ENCODE results near the gene GNAQ. TPM values are rescaled to one million over a fixed set of nuclear protein-coding genes. Genes with fewer than 3 reads are reported as not detected.

The GNAQ gene
- total RNA-seq, 1 donor from 2014 or later = 46.9 TPM

DNA sequence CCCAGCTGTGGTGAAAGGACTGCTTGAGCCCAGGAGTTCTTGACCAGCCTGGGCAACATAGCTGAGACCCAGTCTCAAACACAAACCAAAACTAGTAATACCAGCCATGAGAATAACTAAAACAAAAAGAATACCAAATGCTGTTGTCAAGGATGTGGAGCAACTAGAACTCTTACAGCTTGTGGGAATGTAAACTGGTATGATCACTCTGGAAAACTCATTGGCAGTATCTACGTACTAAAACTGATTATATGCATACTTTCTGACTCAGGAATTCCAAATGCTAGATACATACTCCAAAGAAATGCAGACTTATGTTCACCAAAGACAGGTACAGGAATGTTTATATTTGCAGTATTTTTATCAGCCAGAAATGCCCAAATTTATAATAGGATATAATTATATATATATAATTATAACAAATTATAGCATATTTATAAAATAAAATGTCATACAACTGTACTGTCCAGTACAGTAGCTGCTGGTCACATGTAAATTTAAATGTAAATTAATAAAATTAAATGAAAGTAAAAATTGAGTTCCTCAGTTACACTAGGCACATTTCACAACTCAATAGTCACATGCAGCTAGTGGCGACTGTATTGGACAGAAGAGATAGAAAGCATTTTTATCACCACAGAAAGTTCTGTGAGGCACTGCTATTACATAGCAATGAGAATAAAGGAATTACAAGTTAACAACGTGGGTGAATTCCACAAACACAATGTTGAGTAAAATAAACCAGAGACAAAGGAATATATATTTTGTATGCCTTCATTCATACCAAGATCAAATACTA lies 118.5 kb downstream of the GNAQ start:
- peaks cover 5% of the 10 kb centered on the region for H3K4me1 Mint-ChIP-seq
- H3K27me3 Mint-ChIP-seq (ENCODE audit: low read depth) = no peaks in the 10 kb centered on the region

DNA sequence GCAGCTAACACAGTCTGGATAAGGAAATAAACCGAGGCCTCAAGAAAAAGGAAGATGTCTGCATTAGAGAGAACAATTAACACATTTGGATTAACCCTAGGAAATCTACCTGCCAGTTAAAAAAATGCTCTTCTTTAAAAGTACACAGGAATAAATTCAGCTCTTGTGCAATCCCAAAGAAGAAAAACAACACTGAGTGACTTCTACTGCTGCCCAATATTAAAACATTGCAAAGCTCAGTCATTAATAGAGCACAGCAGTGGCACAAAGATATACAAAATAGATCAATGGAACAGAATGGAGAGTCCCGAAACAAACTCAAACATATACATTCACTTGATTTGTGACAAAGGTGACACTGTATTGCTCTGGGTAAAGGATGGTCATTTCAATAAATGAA lies 119.7 kb downstream of the GNAQ start:
- Mint-ChIP-seq H3K36me3 (peaks cover 17% of the 10 kb centered on the region), H3K4me3 (no peak overlapping the region), H3K4me1 (peaks cover 5% of the 10 kb centered on the region), H3K27me3 (ENCODE audit: low read depth) (no peaks in the 10 kb centered on the region), H3K27ac (no peak overlapping the region), H3K9me3 (peaks cover 12% of the 10 kb centered on the region)
- TF ChIP-seq, protein P1, sequence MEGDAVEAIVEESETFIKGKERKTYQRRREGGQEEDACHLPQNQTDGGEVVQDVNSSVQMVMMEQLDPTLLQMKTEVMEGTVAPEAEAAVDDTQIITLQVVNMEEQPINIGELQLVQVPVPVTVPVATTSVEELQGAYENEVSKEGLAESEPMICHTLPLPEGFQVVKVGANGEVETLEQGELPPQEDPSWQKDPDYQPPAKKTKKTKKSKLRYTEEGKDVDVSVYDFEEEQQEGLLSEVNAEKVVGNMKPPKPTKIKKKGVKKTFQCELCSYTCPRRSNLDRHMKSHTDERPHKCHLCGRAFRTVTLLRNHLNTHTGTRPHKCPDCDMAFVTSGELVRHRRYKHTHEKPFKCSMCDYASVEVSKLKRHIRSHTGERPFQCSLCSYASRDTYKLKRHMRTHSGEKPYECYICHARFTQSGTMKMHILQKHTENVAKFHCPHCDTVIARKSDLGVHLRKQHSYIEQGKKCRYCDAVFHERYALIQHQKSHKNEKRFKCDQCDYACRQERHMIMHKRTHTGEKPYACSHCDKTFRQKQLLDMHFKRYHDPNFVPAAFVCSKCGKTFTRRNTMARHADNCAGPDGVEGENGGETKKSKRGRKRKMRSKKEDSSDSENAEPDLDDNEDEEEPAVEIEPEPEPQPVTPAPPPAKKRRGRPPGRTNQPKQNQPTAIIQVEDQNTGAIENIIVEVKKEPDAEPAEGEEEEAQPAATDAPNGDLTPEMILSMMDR (IDR thresholded peaks at IDR 0.05; ENCODE audit: unreplicated experiment) = no peak
- no peak for DNase-seq (ENCODE audit: low spot score in 2 of 2, unreplicated experiment in 2 of 2)

More for the DNA sequence above, 118.5 kb downstream of the GNAQ start:
- no peak for DNase-seq (ENCODE audit: low spot score in 2 of 2, unreplicated experiment in 2 of 2)
- peaks cover 12% of the 10 kb centered on the region for H3K9me3 Mint-ChIP-seq
- H3K36me3 Mint-ChIP-seq = peaks cover 17% of the 10 kb centered on the region
- H3K27ac Mint-ChIP-seq = no peak overlapping the region
- H3K4me3 Mint-ChIP-seq = no peak overlapping the region
- TF ChIP-seq, protein P1 (IDR thresholded peaks at IDR 0.05; ENCODE audit: unreplicated experiment) = no peak

- Mint-ChIP-seq H3K4me3 (no peak overlapping the region), H3K4me1 (peaks cover 2% of the 10 kb centered on the region), H3K27ac (no peak overlapping the region), H3K36me3 (peaks cover 17% of the 10 kb centered on the region), H3K27me3 (ENCODE audit: low read depth) (no peaks in the 10 kb centered on the region), H3K9me3 (peaks cover 12% of the 10 kb centered on the region)
- DNase-seq (ENCODE audit: low spot score in 2 of 2, unreplicated experiment in 2 of 2) = no peak
- TF ChIP-seq, protein P1 (IDR thresholded peaks at IDR 0.05; ENCODE audit: unreplicated experiment) = no peak
These were observed 121.4 kb downstream of the GNAQ start for GRCh38 chr9:77910194-77910621.

DNA sequence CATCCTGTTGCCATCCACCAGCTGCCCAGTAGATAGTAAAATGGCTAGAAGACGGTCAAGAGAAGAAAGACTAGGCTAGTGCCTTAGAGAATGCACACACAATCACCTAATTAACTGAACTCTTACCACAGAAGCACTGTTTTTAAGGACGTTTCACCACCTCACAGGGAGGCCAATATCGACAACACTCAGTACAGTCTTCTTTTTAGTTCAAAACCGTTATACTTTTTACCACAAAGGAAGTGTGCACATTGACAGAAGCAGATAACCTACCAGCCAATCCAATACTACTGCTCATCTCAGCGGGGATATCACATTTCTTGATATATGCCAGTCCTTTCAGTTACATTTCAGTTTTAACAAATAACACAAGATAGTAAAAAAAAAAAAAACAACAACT lies 122.3 kb downstream of the GNAQ start:
- DNase-seq (ENCODE audit: low spot score in 2 of 2, unreplicated experiment in 2 of 2) = no peak
- Mint-ChIP-seq H3K27me3 (ENCODE audit: low read depth) (no peaks in the 10 kb centered on the region), H3K4me3 (no peak overlapping the region), H3K9me3 (peaks cover 12% of the 10 kb centered on the region), H3K36me3 (peaks cover 15% of the 10 kb centered on the region), H3K4me1 (peaks cover 2% of the 10 kb centered on the region), H3K27ac (no peak overlapping the region)
- TF ChIP-seq, protein P1 (IDR thresholded peaks at IDR 0.05; ENCODE audit: unreplicated experiment) = no peak

- TF ChIP-seq, protein P1 (IDR thresholded peaks at IDR 0.05; ENCODE audit: unreplicated experiment) = no peak
- H3K36me3 Mint-ChIP-seq = peaks cover 8% of the 10 kb centered on the region
- DNase-seq (ENCODE audit: low spot score in 2 of 2, unreplicated experiment in 2 of 2) = no peak
- peaks cover 4% of the 10 kb centered on the region for H3K9me3 Mint-ChIP-seq
- peaks cover 4% of the 10 kb centered on the region for H3K4me1 Mint-ChIP-seq
- no peak overlapping the region for H3K4me3 Mint-ChIP-seq
- H3K27ac Mint-ChIP-seq = no peak overlapping the region
- no peaks in the 10 kb centered on the region for H3K27me3 Mint-ChIP-seq (ENCODE audit: low read depth)
These were observed 123.3 kb downstream of the GNAQ start for GRCh38 chr9:77908293-77908692.
